ENCODE results near the gene RAD54L2.
"Not testable (repeated sequence)": the region's sequence is repeated elsewhere in the genome, so short reads cannot be mapped to it uniquely, and the experiment has no call there.

RAD54L2 gene, protein sequence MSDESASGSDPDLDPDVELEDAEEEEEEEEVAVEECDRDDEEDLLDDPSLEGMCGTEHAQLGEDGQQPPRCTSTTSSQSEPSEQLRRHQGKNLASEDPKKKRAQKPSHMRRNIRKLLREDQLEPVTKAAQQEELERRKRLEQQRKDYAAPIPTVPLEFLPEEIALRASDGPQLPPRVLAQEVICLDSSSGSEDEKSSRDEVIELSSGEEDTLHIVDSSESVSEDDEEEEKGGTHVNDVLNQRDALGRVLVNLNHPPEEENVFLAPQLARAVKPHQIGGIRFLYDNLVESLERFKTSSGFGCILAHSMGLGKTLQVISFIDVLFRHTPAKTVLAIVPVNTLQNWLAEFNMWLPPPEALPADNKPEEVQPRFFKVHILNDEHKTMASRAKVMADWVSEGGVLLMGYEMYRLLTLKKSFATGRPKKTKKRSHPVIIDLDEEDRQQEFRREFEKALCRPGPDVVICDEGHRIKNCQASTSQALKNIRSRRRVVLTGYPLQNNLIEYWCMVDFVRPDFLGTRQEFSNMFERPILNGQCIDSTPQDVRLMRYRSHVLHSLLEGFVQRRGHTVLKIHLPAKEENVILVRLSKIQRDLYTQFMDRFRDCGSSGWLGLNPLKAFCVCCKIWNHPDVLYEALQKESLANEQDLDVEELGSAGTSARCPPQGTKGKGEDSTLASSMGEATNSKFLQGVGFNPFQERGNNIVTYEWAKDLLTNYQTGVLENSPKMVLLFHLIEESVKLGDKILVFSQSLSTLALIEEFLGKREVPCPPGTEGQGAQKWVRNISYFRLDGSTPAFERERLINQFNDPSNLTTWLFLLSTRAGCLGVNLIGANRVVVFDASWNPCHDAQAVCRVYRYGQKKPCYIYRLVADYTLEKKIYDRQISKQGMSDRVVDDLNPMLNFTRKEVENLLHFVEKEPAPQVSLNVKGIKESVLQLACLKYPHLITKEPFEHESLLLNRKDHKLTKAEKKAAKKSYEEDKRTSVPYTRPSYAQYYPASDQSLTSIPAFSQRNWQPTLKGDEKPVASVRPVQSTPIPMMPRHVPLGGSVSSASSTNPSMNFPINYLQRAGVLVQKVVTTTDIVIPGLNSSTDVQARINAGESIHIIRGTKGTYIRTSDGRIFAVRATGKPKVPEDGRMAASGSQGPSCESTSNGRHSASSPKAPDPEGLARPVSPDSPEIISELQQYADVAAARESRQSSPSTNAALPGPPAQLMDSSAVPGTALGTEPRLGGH (N-terminal part only)

DNA sequence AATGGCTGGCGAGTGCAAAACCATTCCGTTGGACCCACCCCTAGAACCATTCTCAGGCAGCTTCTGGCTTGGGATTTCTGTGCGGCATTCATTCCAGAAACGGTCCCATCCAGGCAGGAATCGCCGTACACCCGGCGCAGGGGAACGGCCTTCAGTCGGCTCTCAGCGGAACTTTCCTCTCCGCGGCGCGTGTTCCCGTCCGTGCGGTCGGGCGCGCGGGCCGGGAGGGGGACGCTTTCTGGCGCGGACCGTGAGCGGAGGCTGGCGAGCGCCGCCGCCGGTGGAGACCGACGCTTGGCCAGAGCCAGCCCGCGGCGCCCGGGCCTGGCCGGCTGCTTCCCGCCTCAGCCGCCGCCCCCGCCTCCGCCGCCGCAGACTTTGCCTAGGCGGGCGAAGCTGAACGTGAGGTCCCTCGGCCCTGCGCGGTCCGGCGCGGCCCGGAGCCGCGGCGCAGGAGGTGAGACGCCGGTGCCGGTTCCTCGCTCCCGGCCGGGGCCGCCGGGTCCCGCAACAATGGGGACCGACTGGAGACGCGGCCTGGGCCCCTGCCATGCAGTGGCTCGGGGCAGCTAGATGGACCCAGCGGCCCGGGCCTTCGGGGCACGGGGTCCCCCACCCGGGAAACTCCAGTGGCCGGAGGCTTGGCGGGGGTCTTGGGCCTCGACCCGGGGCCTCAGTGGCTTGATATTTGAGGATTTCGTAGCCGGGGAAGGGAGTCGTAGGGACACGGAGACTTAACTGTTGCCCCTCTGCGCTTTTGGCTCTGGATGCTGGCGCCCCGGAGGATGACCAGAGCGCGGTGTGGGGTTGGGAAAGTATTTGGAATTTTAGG is at the start of gene RAD54L2:
RAD54L2 (plus strand) TSS at position 261 of the 832 bp plus-strand sequence. CDS start 51,702 bp downstream, outside the sequence.
- DNase-seq (ENCODE audit: low read depth): peak; percentile 82

DNA sequence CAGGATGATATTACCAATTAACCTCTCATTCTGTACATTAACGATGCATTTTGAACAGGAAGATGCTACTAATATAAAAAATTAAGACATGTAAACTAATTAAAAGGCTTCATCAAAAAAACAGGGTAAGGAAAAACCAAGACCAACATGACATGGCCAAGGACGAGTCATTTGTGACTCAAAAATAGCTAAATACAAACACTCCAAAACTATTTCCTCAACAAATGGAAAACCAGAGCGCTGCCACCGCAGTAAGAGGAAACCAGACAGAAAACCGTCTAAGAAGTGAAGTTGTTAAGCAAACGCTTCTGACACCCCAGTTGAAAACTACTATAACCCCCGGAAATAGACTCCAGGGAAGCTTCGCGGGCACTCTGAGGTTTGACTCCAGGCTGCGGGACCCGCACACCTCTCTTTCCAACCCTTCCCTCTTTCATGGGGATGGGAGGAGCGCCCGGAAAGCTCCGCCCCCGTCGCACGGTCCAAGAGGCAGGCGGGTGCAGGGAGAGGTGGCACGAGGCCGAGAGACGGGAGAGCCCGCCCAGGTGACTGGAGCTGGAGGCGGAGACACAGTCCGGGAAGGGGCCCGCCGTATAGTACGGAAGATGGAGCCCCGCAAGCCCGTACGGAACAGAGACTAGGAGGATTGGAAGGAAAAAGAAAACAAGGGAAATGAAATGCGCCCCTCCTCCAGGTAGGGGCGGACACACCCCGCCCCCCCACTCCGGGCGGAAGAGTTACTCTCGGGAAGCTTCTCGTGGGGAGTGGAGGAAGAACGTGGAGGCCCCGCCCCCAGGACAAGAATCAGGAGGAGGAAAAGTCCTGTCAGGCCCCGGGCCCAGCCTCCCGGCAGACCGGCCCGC is 39.4 kb upstream of the RAD54L2 start:
- peak; percentile 88 for DNase-seq (ENCODE audit: low read depth)

DNA sequence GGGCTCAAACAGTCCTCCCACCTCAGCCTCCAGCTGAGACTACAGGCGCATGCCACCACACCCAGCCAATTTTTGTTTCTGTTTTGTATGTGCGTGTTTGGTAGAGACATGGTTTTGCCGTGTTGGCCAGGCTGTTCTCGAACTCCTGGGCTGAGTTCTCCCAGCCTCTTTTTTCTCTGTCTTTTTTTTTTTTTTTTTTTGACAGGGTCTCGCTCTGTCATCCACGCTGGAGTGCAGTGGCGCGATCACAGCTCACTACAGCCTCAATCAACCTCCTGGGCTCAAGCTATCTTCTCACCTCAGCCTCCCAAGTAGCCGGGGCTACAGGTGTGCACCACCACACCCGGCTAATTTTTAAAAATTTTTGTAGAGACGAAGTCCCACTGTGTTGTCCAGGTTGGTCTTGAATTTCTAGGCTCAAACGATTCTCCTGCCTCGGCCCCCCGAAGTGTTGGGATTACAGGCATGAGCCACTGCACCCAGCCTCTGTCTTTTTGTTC is 37.8 kb upstream of the RAD54L2 start:
- no peak for DNase-seq (ENCODE audit: low read depth)

DNA sequence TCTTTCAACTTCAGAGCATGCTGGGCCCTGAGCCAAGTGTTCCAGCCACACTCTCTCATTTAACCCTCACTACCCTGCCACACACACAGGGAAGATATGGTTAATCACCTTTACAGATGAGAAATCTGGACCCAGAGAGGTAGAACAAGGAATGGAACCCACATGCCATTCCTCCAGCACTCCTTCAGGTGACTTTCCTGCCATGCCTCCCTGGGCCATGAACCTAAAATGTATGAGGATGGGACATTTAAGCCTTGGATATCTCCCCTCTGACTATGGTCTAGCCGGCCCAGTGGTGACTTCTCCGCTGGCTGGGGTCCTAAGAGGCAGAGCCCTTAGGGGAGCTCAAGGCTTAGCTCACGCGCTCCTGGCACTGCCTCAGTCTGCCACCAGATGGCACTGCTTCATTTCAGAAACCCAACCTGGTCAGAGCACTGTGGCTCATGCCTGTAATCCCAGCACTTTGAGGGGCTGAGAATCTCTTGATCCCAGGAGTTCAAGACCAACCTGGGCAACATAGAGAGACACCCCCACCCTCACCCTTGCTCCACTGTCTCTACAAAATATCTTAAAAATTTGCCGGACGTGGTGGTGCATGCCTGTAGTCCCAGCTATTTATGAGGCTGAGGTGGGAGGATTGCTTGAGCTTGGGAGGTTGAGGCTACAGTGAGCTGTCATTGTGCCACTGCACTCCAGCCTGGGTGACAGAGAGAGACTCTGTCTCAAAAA is 36.5 kb upstream of the RAD54L2 start:
- peak; percentile 79 for DNase-seq (ENCODE audit: low read depth)

DNA sequence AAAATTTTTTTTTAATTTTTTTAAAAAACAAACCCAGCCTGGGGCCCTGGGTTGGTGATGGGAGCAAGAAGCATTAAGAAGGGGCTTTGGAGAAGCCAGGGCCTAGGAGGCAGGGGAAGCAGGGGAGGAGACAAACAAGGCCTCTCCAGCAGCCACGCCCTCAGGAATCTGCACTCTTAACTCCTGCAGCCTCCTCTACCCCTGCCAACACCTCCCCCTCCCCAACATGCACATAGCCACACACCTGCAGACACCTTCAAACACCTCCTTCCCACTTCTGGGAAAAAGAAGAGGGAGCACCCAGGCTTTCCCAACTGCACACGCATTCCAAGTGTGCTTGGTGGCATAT is 36.0 kb upstream of the RAD54L2 start:
- no peak for DNase-seq (ENCODE audit: low read depth)

DNA sequence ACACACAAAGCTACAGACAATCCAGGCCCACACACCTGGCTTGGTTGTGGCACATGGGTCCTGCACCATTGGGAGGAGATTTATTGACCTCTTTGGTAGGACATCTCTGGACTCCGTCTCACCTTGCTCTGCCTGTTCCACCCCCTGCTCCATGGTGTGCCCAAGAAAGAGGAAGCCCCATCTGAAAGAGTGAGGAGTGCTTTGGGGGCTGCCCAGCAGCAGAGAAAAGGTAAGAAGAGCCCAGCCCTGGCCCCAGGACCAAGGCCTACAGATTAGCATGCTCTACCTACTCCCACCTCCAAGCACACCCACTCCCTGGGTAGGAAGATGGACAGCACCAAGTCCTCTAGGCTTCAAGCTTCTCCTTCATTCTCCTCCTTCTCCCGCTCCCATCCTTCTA is 35.5 kb upstream of the RAD54L2 start:
- DNase-seq (ENCODE audit: low read depth): no peak

DNA sequence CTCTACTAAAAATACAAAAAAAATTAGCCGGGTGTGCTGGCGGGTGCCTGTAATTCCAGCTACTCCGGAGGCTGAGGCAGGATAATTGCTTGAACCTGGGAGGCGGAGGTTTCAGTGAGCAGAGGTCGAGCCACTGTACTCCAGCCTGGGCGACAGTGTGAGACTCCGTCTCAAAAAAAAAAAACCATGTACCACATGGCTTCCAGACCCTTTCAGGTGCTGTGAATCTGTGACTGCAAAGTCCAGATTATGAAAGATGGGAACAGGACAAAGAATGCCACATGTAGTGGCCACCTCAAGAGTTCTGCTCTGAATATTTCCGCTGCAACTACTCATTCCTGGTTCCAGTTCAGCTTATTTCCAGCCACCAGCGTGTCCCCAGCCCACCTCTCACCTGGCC is 30.3 kb upstream of the RAD54L2 start:
- DNase-seq (ENCODE audit: low read depth): no peak

DNA sequence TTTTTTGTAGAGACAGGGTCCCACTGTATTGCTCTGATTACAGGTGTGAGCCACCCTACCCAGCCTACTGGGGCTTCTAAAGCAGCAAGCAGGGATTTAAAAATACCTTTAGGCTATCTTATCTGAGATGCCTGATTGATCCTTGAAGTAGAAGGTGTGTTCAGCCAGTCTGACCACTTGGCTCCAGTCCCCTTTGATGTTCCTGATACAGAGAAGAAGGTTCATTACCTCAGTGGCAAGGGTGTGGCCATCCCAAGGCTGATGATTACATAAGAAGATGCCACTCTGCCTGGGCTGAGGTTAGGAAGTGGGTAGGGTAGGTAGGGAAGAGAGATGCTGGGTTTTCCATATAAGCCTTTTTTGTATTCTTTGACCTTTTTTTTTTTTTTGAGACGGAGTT is 27.5 kb upstream of the RAD54L2 start:
- no peak for DNase-seq (ENCODE audit: low read depth)

DNA sequence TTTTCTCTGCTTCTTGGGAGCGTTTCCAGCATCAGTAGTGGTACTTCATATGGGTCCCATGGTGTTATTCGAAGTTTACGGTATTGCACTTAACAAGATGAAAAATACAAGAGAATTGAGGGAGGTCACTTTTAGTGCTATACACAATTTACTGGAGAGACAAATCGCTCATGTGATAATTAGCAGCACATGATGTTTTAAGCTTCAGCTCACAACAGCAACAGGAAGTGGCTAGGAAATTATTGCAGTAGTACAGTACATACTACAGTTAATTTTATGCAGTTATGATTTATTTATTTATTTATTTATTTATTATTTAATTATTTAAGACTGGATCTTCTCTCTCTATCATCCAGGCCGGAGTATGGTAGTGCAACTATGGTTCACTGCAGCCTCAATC is 24.3 kb upstream of the RAD54L2 start:
- DNase-seq (ENCODE audit: low read depth): no peak

DNA sequence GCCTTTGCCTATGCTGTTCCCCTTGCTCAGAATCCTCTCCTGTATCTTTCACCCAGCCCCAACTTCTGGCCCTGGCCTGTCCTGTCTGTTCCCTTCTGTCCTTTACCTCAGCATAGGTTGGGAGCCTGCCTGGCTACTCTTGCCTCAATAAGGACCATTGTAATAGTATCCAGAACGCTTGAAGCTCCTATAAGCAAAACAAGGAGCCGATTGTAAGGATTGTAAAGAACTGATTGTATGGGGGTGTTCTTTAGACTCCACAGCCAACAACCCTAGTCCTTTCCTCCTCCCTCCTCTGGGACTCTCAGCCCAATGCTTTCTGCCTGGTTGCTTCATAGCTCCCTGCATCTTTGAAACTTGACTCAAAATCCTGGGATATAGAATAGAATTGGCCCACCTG is 18.7 kb upstream of the RAD54L2 start:
- DNase-seq (ENCODE audit: low read depth): no peak

DNA sequence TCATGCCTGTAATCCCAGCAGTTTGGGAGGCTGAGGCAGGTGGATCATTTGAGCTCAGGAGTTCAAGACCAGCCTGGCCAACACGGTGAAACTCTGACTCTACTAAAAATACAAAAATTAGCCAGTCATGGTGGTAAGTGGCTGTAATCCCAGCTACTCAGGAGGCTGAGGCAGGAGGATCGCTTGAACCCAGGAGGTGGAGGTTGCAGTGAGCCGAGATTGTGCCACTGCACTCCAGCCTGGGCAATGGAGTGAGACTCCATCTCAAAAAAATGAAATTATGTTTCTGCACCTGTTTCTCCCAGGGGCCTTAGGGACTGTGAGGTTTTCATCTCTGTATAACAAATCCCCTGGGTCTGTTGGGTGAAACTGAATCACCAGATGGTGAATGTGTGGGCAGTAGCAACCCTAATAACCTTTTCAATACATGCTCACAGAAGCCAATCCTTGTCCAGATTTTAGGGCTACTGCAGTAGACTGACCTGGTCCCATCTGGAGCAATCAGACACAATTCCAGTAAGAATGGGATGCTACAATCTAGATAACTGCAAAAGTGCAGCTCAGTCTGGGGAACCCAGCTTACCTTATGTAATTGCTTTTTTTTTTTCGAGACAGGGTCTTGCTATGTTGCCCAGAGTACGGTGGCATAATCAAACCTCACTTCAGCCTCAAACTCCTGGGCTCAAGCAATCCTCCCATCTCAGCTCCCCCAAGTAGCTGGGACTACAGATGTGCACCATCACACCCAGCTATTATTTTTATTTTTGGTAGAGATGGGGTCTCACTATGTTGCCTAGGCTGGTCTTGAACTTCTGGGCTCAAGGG is 17.4 kb upstream of the RAD54L2 start:
- DNase-seq (ENCODE audit: low read depth): not testable (repeated sequence)

DNA sequence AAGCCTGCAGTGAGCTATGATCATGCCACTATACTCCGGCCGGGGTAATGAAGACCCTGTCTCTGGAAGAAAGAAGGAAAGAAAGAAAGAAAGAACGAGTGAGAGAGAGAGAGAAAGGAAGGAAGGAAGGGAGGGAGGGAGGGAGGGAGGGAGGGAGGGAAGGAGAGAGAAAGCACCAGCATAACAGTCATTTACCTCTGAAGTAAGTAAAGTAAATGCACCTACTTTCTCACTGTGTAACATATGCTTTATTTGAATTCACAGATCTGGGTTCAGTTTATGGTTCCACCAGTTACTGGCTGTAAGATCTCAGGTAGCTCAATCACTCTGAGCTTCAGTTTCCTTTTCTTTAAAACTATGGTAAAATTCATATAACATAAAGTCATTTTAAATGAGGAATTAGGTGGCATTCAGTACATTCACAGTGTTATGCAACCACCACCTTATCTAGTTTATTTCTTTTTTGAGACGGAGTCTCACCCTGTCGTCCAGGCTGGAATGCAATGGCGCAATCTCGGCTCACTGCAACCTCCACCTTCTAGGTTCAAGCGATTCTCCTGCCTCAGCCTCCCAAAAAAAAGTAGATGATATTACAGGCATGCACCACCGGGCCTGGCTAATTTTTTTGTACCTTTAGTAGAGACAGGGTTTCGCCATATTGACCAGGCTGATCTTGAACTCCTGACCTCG is 16.1 kb upstream of the RAD54L2 start:
- DNase-seq (ENCODE audit: low read depth): no peak

DNA sequence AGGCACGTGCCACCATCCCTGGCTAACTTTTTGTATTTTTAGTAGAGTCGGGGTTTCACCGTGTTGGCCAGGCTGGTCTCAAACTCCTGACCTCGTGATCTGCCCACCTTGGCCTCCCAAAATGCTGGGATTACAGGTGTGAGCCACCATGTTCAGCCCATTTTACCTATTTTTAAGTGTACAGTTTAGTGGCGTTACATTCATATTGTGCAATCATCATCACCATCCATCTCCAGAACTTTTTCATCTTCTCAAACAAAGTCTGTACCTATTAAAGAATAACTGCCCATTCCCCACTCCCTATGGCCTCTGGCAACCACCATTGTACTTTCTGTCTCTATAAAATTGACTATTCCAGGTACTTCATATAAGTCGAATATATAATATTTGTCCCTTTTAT is 13.6 kb upstream of the RAD54L2 start:
- DNase-seq (ENCODE audit: low read depth): not testable (repeated sequence)

DNA sequence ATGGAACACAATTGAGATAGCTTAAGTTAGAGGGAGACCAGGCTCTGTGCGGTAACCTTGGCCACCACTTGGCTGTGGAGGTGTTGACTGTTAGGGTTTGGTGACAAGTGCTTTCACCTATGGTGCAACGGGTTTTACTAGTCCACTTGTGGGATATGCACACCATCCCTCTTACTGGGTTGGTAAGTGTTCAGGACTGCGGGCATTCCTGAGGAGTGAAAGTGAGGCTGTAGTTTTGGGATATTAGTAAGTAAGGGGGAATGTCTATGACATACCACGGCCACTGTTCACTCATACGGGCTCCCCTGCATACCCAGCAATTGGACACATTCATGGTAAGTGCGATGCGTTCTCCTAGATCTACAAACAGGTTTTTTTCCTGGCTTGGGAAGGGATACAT is 8.0 kb upstream of the RAD54L2 start:
- DNase-seq (ENCODE audit: low read depth): no peak

DNA sequence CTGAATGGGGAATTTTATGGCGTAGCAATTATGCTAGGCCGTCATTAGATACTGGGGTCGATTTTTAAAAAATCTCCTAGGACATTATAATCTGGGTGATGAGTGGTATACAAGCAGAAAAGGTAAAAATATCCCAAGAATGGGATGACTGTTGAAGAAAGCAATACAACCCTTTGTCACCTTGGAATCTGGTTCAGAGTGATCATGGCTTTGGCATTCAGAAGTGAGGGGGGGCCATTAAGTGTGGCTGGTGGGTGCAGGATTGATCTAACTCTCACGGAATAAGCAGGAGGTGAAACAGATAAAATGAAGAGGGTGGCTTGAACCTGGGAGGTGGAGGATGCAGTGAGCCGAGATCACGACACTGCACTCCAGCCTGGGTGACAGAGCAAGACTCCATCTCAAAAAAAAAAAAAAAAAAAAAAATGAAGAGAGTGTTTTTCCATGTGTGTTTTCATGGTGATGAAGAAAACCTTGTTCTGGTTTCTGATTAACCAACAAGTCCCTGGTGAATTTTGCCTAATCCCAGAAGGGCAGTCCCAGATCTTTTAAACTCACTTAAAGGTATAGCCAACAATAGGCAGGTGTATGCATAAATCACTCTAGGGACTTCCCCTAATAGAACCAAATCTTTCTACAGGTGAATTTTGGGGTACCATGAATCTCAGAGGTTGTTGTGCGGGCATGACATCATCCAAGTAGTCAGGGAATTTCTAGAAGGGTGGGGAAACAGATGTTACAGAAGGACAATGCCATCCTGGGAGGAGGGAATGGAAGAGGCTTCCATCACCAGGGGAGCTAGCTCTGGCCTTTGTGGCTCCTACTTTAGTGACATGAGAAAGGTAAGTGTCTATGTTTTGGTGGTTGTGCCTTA is 3.1 kb upstream of the RAD54L2 start:
- no peak for DNase-seq (ENCODE audit: low read depth)

DNA sequence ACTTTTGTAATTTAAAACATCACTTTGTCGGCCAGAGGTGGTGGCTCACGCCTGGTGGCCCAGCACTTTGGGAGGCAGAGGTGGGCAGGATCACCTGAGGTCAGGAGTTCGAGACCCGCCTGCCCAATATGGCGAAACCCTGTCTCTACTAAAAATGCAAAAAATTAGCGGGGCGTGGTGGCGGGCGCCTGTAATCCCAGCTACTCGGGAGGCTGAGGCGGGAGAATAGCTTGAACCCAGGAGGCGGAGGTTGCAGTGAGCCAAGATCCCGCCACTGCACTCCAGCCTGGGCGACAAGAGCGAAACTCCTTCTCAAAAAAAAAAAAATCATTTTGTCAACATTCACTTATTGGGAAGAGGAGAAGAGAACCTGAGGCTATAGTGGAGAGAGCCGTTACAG is 888 bp upstream of the RAD54L2 start:
- DNase-seq (ENCODE audit: low read depth): not testable (repeated sequence)

DNA sequence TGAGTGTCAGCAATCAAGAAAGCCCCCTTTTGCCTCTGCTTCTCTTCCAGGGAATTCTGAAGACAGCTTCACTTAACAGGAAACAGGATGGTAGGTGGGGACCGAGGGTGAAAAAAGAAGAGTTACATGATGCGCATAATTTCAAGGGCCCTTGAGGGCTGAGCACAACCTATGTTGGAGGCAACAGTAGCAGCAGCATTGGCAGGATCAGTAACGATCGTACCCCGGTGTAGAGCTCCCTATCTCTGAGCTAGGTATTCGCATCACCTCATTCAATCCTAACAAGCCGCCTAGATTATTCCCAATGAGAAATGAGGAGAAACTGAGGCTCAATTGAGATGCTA is 432 bp upstream of the RAD54L2 start:
- no peak for DNase-seq (ENCODE audit: low read depth)
